HG02884 (cell line): ENCODE data around the gene RSPH6A.

Experiments used
- ATAC-seq: cut with Tn5 transposase; IDR thresholded peaks from one replicate; pipeline ENCODE4 v1.9.1; 2021; ENCODE audit warnings: mild to moderate bottlenecking, moderate library complexity; ENCODE audit not compliant: unreplicated experiment

RSPH6A gene

GRCh38 chr19:45814851-45815480, at the start of gene RSPH6A:
Gene RSPH6A, minus strand, starts transcription at chr19:45815308. Its CDS starts 132 bp downstream, at chr19:45815176.
- ATAC-seq, result no peak

GRCh38 chr19:45864629-45865082, 49.5 kb upstream of the RSPH6A start:
- no peak for ATAC-seq

GRCh38 chr19:45863840-45864628, 48.9 kb upstream of the RSPH6A start, which contains the start of gene FOXA3:
Gene FOXA3, plus strand, starts transcription at chr19:45864326. Its CDS starts 131 bp downstream, at chr19:45864457.
- no peak for ATAC-seq

DNA sequence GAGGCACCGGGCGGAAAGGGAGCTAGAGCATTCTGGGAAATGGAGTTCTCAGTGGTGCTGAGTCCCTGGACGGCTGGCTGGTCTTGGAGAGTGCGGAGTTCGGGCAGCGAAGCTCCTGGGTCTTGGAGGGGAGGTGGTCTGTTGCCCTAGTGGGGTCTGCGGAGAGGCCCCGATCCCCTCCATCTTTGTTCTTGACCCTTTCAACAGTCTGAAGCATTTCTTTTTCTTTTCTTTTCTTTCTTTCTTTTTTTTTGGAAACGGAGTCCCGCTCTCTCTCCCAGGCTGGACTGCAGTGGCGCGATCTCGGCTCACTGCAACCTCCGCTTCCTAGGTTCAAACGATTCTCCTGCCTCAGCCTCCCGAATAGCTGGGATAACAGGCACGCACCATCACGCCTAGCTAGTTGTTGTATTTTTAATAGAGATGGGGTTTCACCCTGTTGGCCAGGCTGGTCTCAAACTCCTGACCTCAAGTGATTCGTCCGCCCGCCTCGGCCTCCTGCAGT, 48.3 kb upstream of the RSPH6A start:
- ATAC-seq, result no peak

- peak; percentile 93 for ATAC-seq
Measured at GRCh38 chr19:45862564-45863334, 47.6 kb upstream of the RSPH6A start, which contains the start of gene SYMPK. Gene SYMPK, minus strand, starts transcription at chr19:45863147. Its CDS starts 8,652 bp downstream, at chr19:45854495.

GRCh38 chr19:45862271-45862563, 47.1 kb upstream of the RSPH6A start:
- no peak for ATAC-seq

- ATAC-seq, result no peak
Measured at GRCh38 chr19:45860359-45861259, 45.5 kb upstream of the RSPH6A start.

DNA sequence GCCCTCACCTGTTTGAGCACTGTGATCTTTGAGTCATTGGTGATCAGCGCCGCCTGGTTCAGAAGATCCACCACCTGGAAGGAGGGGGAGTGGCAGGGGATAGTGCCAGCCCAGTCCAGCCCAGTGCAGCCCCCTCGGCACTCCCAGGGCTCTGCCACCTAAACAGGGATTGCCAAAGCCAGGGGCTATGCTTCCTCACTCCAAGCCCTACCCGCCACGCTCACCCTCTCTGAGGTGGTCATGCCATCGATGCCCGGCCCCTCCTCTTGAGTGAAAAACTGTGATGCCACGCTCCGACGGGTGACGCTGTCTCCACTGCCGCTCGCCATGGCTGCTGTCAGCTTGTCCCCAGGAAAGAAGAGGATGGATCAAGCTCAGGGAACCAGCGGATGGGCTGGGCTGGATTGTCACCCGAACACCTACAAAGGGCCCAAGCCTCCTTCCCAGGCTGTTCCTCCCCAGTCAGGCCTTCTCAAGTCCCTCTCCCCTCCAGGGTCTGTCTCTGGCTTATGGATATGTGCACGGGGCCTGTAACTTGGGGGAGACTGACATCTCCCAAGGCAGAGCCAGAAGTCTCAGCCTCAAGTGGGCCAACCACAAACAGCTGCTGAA, 39.2 kb upstream of the RSPH6A start:
- ATAC-seq, result no peak

DNA sequence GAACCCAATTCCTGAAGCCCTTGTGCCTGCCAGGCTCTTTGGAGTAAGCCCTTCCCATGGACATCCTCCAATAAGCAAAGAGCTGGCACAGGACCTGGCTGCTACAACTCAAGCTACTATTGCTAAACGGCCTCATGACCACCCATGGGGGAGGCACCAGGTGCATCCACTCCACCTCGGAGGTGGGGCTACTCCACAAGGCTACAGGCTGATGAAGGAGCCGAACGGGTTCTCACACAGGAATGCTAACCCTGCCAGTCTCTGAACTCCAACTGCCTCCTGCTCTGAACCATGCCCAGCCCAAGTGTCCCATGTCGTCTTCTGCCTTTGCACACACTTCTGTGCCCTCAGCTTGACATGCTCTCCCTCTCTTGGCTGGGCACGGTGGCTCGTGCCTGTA, 37.9 kb upstream of the RSPH6A start:
- no peak for ATAC-seq

- no peak for ATAC-seq
Measured at GRCh38 chr19:45852145-45852750, 37.1 kb upstream of the RSPH6A start.

GRCh38 chr19:45848922-45849321, 33.8 kb upstream of the RSPH6A start:
- no peak for ATAC-seq

DNA sequence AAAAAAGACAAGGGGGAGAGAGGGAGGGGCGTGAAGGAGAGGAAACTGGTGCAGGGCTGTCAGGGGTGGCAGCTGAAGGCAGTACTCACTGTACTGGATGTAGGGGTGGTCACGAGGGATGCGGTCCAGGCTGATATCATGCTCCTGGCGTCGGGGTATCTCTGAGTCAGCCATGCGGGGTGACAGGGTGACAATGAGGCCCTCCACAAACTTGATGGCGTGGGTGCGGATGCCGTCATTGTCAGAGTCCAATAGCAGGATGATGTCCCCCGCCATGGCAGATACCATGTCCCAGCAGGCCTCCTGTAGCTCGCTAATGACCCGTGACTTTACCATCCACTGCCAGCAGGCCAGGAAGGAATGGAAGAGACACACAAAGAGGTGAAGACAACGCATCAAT, 32.6 kb upstream of the RSPH6A start:
- ATAC-seq, result no peak

DNA sequence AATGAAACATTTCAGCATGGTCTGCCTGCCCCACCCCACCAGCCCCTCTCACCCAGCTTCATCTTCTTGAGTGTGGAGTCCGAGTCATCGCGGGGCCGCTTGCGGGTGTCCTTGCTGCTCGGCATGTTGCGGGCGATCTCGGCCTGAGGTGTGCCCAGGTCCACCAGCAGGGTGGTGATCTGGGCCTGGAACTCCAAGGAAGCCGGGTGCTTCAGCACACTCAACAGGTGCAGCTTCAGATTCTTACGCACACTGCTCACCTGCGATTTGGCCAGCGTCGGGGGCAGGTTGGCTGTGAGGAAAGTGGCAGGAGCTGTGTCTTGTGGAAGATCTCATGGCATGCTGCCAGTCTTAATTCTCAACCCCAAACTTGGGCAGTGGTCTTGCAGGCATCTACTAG, 27.1 kb upstream of the RSPH6A start:
- no peak for ATAC-seq

- ATAC-seq, result no peak
Measured at GRCh38 chr19:45834970-45835369, 19.9 kb upstream of the RSPH6A start.

DNA sequence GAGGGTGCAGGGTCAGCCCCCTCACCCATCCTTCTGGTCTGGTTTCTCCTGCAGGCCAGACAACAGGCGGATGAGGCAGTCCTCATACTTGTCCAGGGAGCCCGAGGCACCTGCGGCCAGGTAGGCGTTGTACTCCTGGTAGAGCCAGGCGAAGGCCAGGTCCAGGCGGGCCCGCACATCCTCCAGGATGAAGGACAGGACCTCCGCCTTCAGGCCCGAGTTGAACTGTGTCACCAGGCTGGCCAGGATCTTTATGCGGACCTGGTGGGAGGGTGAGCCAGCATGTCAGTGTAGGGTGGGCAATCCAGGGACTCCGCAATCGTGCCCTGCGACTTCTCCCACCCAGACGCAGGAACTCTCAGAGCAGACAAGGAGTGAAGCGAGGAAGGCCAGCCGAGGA, 13.8 kb upstream of the RSPH6A start:
- ATAC-seq, result no peak

GRCh38 chr19:45828523-45828922, 13.4 kb upstream of the RSPH6A start:
- no peak for ATAC-seq

- ATAC-seq, result no peak
Measured at GRCh38 chr19:45827459-45828093, 12.5 kb upstream of the RSPH6A start.

DNA sequence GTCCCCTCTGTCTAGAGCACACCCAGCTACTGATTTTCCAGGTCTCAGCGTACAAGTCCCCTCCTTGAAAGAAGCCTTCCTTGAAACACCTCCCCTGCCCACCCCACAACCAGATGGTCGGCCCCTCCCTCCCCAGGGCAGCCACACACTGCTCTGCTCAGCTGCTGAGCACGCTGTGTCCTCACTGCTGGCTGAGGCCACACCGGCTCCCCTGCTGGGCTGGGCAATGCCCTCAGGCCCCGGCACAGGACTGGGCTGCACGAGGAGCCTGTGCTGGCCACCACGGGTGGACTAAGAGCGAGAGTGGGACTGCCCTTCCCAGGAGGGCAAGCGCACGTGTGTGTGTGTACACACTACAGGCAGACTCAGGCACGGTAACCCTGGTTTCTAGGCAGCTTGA, 11.8 kb upstream of the RSPH6A start:
- no peak for ATAC-seq
